GM12878 (cell line): ENCODE results near the gene HYAL1. TPM values are rescaled to one million over a fixed set of nuclear protein-coding genes. Genes with fewer than 3 reads are reported as not detected.

Source experiments
- ATAC-seq: fragments of 200-7000 bp; cut with Tn5 transposase; 3 replicates; pipeline ENCODE4 v1.9.1; 2020; ENCODE audit warnings: mild to moderate bottlenecking, moderate library complexity
- BruUV-seq: library from RNA; stranded (reverse); fragments of 400-500 nt; replicated peaks from 2 replicates; lab custom pipeline; 2021; lab: Mats Ljungman, UMichigan
- CTCF ChIA-PET: fragments of 300-600 bp; sonication (Branson Sonifier 250); formaldehyde crosslinking; extraction: SDS; loops from one replicate; lab custom pipeline; 2021; ENCODE audit warnings: inconsistent platforms; lab: Yijun Ruan, JAX
- POLR2A ChIA-PET: fragments of 350-600 bp; formaldehyde crosslinking; extraction: SDS; loops from one replicate; lab custom pipeline; 2021; ENCODE audit warnings: inconsistent platforms; lab: Charles Lee
- RAD21 ChIA-PET: fragments of 300-600 bp; sonication (Branson Sonifier 250); formaldehyde crosslinking; loops from one replicate; lab custom pipeline; 2023; ENCODE audit warnings: antibody characterized with exemption; ENCODE audit not compliant: unreplicated experiment; lab: Charles Lee
- SMC1A ChIA-PET: fragments of 300-600 bp; sonication (Branson Sonifier 250); formaldehyde crosslinking; loops from one replicate; lab custom pipeline; 2023; ENCODE audit not compliant: unreplicated experiment, uncharacterized antibody; lab: Charles Lee
- DNase-seq: peaks from one replicate; pipeline ENCODE4 v3.0.0-alpha.2; 2011; ENCODE audit warnings: low read depth, low spot score
- FAIRE-seq: peaks from 3 replicates; lab custom pipeline; 2011; peaks lifted over from hg19 to GRCh38; lab: Jason Lieb, UNC
- H2AFZ ChIP-seq: 2 replicates; pipeline ENCODE4 v1.6.0; 2011; ENCODE audit warnings: low read depth, low read length, control low read depth; ENCODE audit not compliant: control insufficient read depth
- H3K27ac ChIP-seq: 2 replicates; pipeline ENCODE4 v1.5.1; 2011; ENCODE audit warnings: control low read depth; ENCODE audit not compliant: control insufficient read depth, insufficient read depth
- H3K27me3 ChIP-seq, 2 experiments: replicated peaks in 1 of 2; 2 replicates each; pipeline versions ENCODE4 v1.6.0 to v1.6.1; 2011; ENCODE audit warnings: low read length in 1 of 2; ENCODE audit not compliant: control insufficient read depth in 2 of 2, insufficient read depth in 2 of 2
- H3K36me3 ChIP-seq, 2 experiments: 2 replicates each; pipeline ENCODE4 v1.5.1; 2011; ENCODE audit warnings: low read length in 1 of 2; ENCODE audit not compliant: control insufficient read depth in 2 of 2, insufficient read depth in 2 of 2
- H3K4me1 ChIP-seq: 2 replicates; pipeline ENCODE4 v1.6.1; 2011; ENCODE audit warnings: mild to moderate bottlenecking, low read length, moderate library complexity, mixed read lengths; ENCODE audit not compliant: control insufficient read depth, insufficient read depth
- H3K4me2 ChIP-seq: 2 replicates; pipeline ENCODE4 v1.6.0; 2011; ENCODE audit warnings: control low read depth; ENCODE audit not compliant: control insufficient read depth, insufficient read depth
- H3K4me3 ChIP-seq: fragments of 200-600 bp; sonication (generic); 2 replicates; pipeline ENCODE4 v1.5.1; 2016
- H3K79me2 ChIP-seq: 2 replicates; pipeline ENCODE4 v1.6.0; 2011; ENCODE audit warnings: low read length; ENCODE audit not compliant: control insufficient read depth, insufficient read depth
- H3K9ac ChIP-seq: 2 replicates; pipeline ENCODE4 v1.8.0; 2011; ENCODE audit warnings: low read length, control low read depth, mixed read lengths; ENCODE audit not compliant: control insufficient read depth, insufficient read depth
- H3K9me3 ChIP-seq: replicated peaks from 3 replicates; pipeline ENCODE4 v1.5.1; 2011; ENCODE audit warnings: mild to moderate bottlenecking, low read length; ENCODE audit not compliant: control insufficient read depth, insufficient read depth
- H4K20me1 ChIP-seq: 2 replicates; pipeline ENCODE4 v1.6.0; 2011; ENCODE audit not compliant: control insufficient read depth, insufficient read depth
- ATF2 ChIP-seq: IDR thresholded peaks from 2 replicates; pipeline ENCODE4 v1.6.1; 2012; ENCODE audit warnings: low read length, inconsistent platforms
- CBX3 ChIP-seq: fragments of 200-600 bp; sonication (generic); IDR thresholded peaks from 2 replicates; pipeline ENCODE4 v1.6.1; 2016; ENCODE audit warnings: low read depth, borderline replicate concordance
- CHD4 ChIP-seq: fragments of 200-600 bp; sonication (generic); IDR thresholded peaks from 2 replicates; pipeline ENCODE4 v1.6.1; 2016; ENCODE audit warnings: mild to moderate bottlenecking
- E2F8 ChIP-seq: fragments of 450-650 bp; IDR thresholded peaks from 2 replicates; pipeline ENCODE4 v1.6.1; 2018; ENCODE audit warnings: mild to moderate bottlenecking, low read depth, moderate library complexity; ENCODE audit not compliant: partially characterized antibody
- HDAC2 ChIP-seq: fragments of 200-600 bp; sonication (generic); IDR thresholded peaks from 2 replicates; pipeline ENCODE4 v1.6.1; 2017
- HSF1 ChIP-seq: fragments of 150-350 bp; IDR thresholded peaks from 2 replicates; pipeline ENCODE4 v1.6.1; 2014; ENCODE audit warnings: mild to moderate bottlenecking, low read depth, low read length
- IRF4 ChIP-seq: IDR thresholded peaks from 2 replicates; pipeline ENCODE4 v1.6.1; 2011; ENCODE audit warnings: low read depth, low read length
- KAT2A ChIP-seq: conservative IDR thresholded peaks from 2 replicates; pipeline ENCODE4 v1.6.1; 2011; ENCODE audit warnings: low read depth, low read length; ENCODE audit not compliant: control insufficient read depth
- KDM1A ChIP-seq: fragments of 200-600 bp; sonication (generic); IDR thresholded peaks from 2 replicates; pipeline ENCODE4 v1.6.1; 2016; ENCODE audit warnings: borderline replicate concordance
- PAX5 ChIP-seq: IDR thresholded peaks from 2 replicates; pipeline ENCODE4 v1.6.1; 2011; ENCODE audit warnings: low read depth, low read length, borderline replicate concordance
- PBX3 ChIP-seq: IDR thresholded peaks from 2 replicates; pipeline ENCODE4 v1.6.1; 2011; ENCODE audit warnings: mild to moderate bottlenecking, low read depth, low read length, moderate library complexity; ENCODE audit not compliant: insufficient replicate concordance
- RUNX3 ChIP-seq: IDR thresholded peaks from 2 replicates; pipeline ENCODE4 v1.6.1; 2012; ENCODE audit warnings: low read length, inconsistent platforms
- SKIL ChIP-seq: fragments of 450-650 bp; IDR thresholded peaks from 2 replicates; pipeline ENCODE4 v1.6.1; 2017; ENCODE audit warnings: mild to moderate bottlenecking, low read depth, inconsistent platforms; ENCODE audit not compliant: poor library complexity, severe bottlenecking
- TCF3 ChIP-seq: IDR thresholded peaks from 2 replicates; pipeline ENCODE4 v1.6.1; 2012; ENCODE audit warnings: low read depth, mild to moderate bottlenecking, low read length, borderline replicate concordance; ENCODE audit not compliant: insufficient read depth
- YBX1 ChIP-seq: fragments of 450-650 bp; IDR thresholded peaks from 2 replicates; pipeline ENCODE4 v1.6.1; 2016; ENCODE audit warnings: antibody characterized with exemption
- ZBED1 ChIP-seq: IDR thresholded peaks from 2 replicates; pipeline ENCODE4 v1.6.1; 2016; ENCODE audit warnings: borderline replicate concordance
- WGBS: methylation state at CpG from one replicate; pipeline ENCODE4 v1.1.6; 2016; ENCODE audit warnings: low lambda C conversion rate; ENCODE audit not compliant: insufficient replicate concordance, insufficient coverage; ENCODE audit errors: missing lambda C conversion rate; 5-methylcytosine and 5-hydroxymethylcytosine counted together
- in situ Hi-C: fragments of 300-500 bp; cut with MboI; formaldehyde crosslinking; loops from 9 replicates; pipeline ENCODE4 v1.14.3; 2018; ENCODE audit warnings: mixed read lengths
- intact Hi-C: fragments of 100-400 bp; cut with micrococcal nuclease; formaldehyde crosslinking; loops from one replicate; pipeline ENCODE4 v1.14.2; 2022; ENCODE audit not compliant: unreplicated experiment
- polyA plus RNA-seq, 11 experiments: library from polyadenylated mRNA; depleted of rRNA in 4 of 11; unstranded in 6 of 11; stranded (reverse) in 5 of 11; fragments of >200 nt; fragmentation: Nextera tagmentation in 4 of 11; fragmentation: Illumina TruSeq in 1 of 11; extraction: Ambion mirVana in 4 of 11; extraction: Trizol in 1 of 11; gene quantifications; 1 replicate in 1 of 11; 2 replicates in 10 of 11; pipeline versions ENCODE4 v1.2.1 to v1.2.3, GENCODE V29; 2011 to 2016; ENCODE audit warnings: inconsistent platforms in 2 of 11, missing spikeins in 2 of 11, low read depth in 1 of 11
- total RNA-seq, 4 experiments: library from RNA; depleted of rRNA in 3 of 4; stranded (reverse); fragments of >200 nt in 3 of 4; fragmentation: Illumina TruSeq in 1 of 4; extraction: Trizol in 1 of 4; gene quantifications; 2 replicates each; pipeline versions ENCODE4 v1.2.1 to v1.2.3, GENCODE V29; 2013 to 2021

HYAL1 gene
- total and polyA plus RNA-seq, 10 of the 15 experiments (the other 5 are each of a cell fraction or from before 2014, with no cell fraction given) = 0.04 to 0.55 (median 0.18) TPM; not detected in 2

- in situ Hi-C loops = no loop called here
- H3K9ac ChIP-seq = no peak overlapping the region
- TF ChIP-seq ATF2 (no peak), CHD4 (no peak), KAT2A (no peak), PBX3 (no peak), CBX3 (no peak), SKIL (no peak), ZBED1 (no peak), HDAC2 (no peak), PAX5 (no peak), RUNX3 (no peak), TCF3 (no peak), HSF1 (no peak), KDM1A (no peak), YBX1 (no peak), E2F8 (no peak), IRF4 (no peak)
Measured at GRCh38 chr3:50341996-50342650, 38.7 kb upstream of the HYAL1 start.

More at GRCh38 chr3:50341996-50342650, 38.7 kb upstream of the HYAL1 start:
- 79% methylated on average over 12 of the region's 13 CpGs for WGBS
- FAIRE-seq = no peak
- Histone ChIP-seq H3K9me3 (no peaks in the 10 kb centered on the region), H3K4me2 (no peak overlapping the region), H3K36me3 (no peaks in the 10 kb centered on the region), H3K27ac (no peak overlapping the region), H3K4me1 (peaks cover 8% of the 10 kb centered on the region; the same call in 1 of the 2 replicates), H3K27me3 (no peaks in the 10 kb centered on the region), H4K20me1 (no peaks in the 10 kb centered on the region), H3K79me2 (peaks cover 34% of the 10 kb centered on the region), H2AFZ (no peak overlapping the region), H3K4me3 (no peak overlapping the region)
- DNase-seq = no peak
- RAD21 ChIA-PET = no interaction called here
- intact Hi-C loops = no loop called here
- POLR2A ChIA-PET = interaction anchor here (0.7 to 7.0 kb wide), 3 partner anchors 8 to 107 kb away, joined by 3 to 84 read pairs (median 3); partner anchors contain the start of genes CYB561D2 and NPRL2
- CTCF ChIA-PET = no interaction called here
- ATAC-seq = no peak
- BruUV-seq = no TSS peak
- SMC1A ChIA-PET = no interaction called here
